GM19372 (cell line): ENCODE data around the gene CDC14A.
"Not testable (repeated sequence)": the region's sequence is repeated elsewhere in the genome, so short reads cannot be mapped to it uniquely, and the experiment has no call there.

Experiments used
- ATAC-seq: cut with Tn5 transposase; IDR thresholded peaks from one replicate; pipeline ENCODE4 v1.9.1; 2021; ENCODE audit warnings: mild to moderate bottlenecking, low read depth, moderate library complexity; ENCODE audit not compliant: unreplicated experiment

Gene CDC14A, protein sequence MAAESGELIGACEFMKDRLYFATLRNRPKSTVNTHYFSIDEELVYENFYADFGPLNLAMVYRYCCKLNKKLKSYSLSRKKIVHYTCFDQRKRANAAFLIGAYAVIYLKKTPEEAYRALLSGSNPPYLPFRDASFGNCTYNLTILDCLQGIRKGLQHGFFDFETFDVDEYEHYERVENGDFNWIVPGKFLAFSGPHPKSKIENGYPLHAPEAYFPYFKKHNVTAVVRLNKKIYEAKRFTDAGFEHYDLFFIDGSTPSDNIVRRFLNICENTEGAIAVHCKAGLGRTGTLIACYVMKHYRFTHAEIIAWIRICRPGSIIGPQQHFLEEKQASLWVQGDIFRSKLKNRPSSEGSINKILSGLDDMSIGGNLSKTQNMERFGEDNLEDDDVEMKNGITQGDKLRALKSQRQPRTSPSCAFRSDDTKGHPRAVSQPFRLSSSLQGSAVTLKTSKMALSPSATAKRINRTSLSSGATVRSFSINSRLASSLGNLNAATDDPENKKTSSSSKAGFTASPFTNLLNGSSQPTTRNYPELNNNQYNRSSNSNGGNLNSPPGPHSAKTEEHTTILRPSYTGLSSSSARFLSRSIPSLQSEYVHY

DNA sequence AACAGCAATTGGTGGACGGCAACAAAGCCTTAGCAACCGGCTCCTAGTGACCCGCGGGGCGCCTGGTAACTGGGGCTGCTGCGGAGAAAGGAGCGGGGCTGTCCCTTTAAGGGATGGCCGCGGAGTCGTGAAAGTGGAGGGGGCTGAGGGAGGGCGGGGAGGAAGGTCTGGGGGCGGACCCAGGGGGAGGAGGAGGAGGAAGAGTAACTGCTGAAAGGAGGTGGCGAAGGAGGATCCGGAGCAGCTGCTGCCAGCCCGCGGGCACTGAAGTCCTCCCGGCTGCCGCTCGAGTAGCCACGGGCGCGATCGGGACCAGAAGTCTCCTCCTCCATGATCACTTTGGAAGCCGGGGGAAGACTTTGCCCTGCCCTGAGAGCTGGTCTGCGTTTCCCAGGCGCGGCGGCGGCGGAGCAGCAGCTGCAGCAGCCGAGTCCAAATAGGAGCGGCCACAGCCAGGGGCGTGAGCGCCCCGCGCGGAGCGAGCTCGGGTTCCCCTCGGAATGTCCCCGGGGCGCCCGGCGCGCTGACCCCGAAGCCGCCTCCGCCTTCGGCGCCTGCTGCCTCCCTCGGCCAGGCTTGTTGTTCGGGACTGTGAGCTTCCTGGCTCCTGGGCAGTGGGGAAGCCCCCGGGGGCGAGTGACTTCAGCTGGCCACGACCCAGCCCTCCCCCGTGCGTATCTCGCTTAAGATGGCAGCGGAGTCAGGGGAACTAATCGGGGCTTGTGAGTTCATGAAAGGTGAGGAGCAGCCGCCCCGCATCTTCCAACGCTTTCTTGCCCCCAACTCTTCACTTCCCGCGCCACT lies at the start of gene CDC14A:
CDC14A (plus strand) TSS at position 240 of the 804 bp plus-strand sequence; CDS start at position 689, 449 bp downstream.
- ATAC-seq = peak; percentile 53

DNA sequence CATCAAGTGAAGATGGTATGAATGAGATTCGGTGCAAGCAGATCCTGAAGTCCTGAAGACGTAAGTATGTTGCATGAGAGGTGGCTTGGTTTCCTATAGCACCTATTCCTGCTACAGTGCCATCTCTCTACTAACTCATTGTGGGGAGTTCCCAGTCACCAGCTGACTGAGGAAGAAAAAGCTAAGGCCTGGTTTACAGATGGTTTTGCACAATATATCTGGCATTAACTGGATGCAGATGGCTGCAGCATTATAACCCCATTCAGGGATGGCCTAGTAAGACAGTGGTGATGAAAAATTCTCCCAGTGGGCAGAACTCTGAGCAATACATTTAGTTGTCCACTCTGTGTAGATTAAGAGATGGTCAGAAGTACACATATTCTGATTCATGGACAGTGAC lies 49.6 kb upstream of the CDC14A start:
- no peak for ATAC-seq

DNA sequence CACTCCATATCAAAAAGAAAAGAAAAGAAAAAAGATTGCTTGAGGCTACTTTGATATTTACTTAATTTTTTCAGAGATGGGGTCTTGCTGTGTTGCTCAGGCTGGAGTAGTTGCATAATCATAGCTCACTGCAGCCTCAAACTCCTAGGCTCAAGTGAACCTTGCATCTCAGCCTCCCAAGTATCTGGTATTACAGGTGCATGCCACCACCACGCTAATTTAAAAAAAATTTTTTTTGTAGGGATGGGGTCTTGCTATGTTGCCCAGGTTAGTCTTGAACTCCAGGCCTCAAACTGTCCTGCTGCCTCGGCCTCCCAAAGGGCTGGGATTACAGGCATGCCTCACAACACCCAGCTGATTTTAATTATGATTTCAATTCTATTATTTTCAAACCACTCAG lies 48.1 kb upstream of the CDC14A start:
- ATAC-seq = no peak

DNA sequence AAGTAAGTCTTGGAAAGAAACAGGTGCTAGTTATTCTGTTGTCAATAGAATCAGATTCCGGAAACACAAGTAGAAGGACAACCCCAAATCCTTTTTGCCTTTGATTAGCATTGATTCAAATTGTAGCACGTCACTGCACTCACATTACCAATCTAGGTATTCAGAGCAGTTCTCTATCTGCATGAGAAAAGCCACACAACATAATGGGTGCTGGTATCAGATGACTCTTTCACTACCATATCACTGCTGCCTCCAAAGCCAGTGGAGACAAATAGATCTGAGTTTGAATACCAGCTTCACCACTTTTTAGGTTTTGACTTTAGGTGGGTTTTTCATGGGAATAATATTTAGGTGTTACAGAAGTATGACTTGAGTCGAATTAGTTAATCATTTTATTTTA lies 47.4 kb upstream of the CDC14A start:
- no peak for ATAC-seq

DNA sequence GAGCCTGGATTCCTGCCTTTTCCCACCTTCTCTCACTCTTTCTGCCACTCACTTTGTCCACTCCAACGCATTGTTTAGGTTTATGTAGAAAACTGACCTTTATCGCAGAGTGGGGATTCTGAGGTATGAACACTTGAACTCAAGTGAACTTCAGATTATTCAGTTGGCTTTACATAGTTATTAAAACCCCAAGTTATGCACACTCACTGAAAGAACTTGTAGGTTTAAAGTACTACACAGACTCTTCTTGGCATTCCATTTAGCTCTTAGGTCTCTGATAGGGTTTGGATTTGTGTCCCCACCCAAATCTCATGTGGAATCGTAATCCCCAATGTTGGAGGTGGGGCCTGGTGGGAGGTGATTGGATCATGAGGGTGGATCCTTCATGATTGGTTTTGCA lies 46.4 kb upstream of the CDC14A start:
- ATAC-seq = no peak

DNA sequence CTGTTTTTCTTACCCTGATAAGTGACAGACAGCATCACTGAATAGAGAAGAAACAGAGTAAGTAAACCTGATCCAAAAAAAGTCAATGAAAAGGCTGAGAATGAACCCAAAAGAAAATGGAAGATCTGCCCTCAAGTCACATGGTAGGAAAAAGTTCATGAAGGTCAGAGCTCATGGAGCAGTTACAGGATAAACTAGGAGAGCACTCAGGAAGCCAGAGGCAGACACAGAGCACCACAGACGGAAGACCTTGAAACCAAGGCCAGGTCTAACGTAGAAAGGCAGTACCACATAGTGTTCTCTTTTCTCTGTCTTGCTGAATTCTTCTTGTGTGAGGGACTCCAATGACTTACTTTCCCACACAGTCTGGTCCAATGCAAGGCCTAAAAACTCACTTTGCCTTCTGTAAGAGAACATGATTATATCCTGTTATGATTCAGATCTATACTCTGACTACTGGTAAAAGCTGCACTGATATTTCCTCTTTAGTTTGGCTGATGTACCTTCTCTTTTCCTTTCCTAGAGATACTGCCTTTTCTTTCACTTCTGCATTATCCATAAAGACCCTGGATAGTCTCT lies 45.5 kb upstream of the CDC14A start:
- no peak for ATAC-seq

DNA sequence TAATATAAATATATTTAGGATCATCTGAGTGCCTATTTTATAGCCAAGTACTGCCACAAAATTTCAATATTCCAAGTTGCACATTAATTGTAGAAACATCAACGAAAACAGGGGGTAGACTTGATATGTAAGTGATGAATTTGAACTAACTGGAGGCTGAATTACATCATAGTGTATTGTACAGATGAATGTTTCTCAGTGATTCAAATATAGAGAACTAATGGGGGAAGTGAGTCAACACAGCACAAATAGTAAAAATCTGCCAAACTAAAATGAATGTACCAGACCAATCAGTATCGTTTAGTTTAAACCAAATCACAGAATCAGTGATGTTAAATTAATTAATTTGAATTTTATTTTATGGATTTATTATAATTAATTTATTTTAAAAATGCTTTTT lies 43.5 kb upstream of the CDC14A start:
- ATAC-seq = no peak

DNA sequence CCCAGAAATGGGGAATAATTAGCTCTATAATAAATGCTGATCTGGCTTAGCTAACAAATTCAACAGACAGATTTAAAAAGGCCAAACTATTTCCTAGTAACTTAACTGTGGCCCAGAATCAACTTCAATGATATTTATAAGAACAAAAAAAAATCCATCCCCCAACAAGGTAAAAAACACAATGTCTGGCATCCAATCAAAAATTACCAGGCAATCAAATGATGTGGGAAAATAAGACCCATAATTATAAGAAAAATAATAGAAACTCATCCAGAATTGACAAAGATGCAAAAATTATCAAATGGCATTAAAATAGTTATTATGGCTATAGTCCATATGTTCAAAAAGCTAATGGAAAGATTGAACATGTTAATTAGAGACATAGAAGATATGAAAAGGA lies 42.4 kb upstream of the CDC14A start:
- no peak for ATAC-seq

DNA sequence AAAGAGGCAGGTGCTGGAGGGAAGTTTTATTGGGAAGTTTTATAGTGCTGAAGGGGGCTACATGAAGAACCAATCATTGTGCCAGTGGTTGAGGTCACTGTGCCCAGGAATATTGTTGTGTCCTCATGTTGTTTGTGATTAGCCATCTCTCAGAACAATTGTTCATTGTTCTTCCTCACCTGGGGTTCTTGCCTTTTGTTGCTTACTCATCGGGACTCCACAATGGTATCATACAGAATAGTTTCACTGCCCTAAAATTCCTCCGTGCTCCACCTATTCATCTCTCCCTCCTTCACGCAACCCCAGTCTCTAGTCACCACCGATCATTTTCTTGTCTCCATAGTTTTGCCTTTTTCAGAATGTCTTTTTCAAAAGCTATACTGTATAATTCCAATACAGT lies 38.9 kb upstream of the CDC14A start:
- ATAC-seq = no peak

DNA sequence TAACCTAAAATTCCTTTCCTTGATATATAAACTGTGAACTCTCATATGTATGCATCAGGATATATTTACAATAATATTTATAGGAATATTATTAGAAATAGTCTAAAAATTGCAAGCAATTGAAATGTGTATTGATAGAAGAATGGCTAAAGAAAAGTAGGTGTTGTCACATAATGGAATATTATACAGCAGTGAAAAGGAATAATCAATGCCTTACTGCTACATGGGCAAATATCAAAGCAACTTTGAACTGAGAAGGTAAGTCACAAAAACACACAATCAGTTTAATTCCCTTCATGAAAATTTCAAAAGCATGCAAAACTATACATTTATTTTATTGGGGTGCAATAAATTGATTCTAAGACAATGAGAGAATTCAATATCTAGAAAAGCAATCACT lies 35.7 kb upstream of the CDC14A start:
- ATAC-seq = no peak

DNA sequence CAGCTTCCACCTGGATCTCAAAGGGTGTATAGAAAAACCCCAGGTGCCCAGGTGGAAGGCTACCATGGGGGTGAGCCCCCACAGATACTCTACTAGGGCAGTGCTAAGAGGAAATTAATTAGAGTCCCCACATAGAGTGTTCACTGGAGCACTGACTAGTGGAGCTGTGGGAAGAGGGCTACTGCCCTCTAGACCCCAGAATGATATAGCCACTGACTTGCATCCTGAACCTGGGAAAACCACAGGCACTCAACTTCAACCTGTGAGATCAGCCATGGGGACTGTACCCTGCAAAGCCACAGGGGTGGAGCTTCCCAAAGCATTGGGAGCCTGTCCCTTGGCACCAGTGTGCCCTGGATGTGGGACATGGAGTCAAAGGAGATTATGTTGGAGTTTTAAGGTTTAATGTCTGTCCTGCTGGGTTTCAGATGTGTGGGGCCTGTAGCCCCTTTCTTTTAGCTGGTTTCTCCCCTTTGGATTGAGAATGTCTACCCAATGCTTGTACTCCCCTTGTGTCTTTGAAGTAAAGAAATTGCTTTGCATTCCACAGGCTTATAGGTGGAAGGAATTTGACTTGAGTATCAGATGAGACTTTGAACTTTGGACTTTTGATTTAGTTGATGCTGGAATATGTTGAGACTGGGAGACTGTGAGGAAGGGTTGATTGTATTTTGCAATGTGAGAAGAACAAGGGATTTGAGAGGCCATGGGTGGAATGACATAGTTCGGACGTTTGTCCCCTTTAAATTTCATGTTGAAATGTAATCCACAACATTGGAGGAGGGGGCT lies 31.8 kb upstream of the CDC14A start:
- no peak for ATAC-seq

DNA sequence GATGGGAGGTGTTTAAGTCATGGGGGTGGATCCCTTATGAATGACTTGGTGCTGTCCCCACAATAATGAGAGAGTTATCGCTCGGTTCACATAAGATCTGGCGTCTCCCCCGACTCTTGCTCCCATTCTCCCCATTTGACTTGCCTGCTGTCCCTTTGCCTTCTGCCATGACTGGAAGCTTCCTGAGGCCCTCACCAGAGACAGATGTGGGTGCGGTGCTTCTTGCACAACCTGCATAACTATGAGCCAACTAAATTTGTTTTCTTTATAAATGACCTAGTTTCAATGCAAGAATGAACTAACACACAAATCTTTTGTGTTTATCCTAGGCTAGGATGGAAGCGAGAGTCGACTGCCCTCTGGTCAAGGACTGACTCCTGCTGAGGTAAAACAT lies 31.2 kb upstream of the CDC14A start:
- ATAC-seq = no peak

DNA sequence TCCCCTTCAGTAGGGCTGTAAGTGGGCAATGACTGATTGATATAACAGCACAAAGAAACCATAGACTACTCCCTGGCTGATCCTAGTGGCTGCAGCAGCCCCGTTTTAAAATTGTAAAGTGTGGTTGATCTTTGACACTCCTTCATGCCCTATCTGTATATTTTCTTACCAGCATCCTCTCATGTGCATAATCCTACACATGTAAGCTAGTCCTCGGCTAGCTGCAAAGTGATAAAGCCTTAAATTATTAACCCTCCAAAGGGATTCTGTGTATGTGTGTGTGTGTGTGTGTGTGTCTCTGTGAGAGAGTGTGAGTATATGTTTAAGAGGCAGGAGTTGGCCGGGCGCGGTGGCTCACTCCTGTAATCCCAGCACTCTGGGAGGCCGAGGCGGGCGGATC lies 30.8 kb upstream of the CDC14A start:
- ATAC-seq = no peak

DNA sequence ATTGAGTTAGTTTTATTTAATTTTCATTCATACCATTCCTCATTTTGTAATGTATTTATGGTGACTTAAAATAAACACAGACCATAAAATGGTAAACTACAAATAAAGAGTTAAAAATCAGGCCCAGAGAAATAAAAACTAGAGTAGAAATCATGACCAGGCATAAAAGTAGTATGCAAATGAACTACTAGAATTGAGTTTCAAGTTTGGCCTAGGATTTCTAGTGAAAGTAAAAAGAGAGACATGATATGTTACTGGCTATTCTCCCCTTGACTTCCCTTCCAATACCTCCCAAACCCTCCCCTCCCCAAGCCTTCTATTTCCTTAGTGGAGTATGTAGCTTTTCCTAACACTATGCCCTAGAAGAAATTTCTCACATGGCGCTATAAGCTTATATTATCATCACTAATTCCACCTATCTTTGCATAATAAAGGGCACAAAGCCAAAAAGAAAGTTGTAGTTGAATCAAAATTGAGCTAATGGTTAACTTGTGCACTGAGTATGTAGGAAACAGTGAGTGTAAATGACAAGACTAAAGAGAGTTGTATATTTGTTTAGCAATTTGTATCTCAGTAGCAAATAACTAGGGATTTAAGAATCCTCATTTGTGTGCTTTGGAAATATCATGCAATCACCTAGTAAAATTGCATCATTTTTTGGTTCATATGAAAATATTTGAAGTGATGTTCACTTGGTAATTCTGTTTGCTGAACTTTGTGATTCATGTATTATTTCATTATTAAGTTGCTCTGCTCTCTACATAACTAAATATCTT lies 29.7 kb upstream of the CDC14A start:
- ATAC-seq = no peak

DNA sequence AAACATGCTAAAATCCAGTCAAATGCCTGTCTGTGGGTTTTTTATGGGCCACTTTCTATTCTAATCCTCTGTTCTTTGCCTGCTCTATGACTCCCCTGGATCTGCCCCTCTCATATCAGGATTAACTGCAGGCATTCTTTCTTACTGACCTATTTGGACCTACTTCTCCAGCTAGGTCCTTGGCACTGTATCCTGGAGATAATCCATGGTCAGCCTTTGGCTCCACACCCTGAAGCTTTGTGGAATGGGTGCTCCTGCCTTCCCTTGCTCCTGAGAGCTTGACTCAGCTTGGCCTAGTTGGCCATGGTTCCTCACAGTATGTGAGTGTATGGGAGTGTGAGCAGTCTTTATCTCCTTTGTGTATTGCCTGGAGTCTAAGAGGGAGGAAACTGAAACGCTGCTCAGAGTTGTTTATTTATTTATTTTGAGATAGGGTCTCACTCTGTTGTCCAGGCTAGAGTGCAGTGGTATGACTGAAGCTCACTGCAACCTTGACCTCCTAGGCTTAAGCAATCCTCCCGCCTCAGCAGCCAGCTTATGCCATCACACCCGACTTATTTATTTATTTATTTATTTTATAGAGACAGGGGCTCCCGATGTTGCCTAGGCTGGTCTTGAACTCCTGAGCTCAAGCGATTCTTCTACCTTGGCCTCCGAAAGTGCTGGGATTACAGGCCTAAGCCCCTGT lies 28.7 kb upstream of the CDC14A start:
- ATAC-seq = no peak

DNA sequence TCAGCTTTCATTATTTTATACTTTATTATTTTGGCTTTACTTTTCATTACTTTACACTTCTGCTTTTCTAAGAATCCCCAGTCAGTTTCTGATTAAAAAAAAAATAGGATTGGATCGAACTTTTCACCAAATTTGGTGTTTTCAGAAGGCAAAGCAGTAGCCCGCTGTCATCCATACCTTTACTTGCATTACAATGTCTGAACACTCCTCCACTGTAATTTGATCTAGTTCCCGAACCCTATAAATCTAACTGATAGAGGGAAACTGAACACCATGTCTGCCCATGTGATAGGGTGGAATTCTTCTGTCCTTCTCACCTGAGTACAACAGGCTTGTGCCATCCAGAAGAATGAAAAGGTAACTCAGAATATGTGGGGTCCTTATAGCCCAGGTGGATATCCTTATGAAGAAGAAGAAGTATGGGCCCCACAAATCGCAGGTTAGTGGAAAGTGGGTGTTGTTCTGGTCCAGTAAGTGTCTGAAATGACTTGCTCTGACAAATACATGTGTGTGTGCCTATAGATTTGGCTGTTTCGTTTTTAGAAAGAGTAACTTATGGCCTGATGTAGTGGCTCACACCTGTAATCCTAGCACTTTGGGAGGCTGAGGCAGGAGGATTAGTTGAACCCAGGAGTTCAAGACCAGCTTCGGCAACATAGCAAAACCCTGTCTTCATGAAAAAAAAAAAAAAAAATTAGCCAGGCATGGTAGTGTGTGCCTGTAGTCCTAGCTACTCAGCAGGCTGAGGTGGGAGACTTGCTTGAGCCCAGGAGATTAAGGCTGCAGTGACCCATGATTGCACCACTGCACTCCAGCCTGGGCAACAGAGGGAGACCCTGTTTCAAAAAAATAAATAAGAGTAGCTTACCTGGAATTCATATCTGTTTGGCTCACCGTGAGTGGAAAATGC lies 26.6 kb upstream of the CDC14A start:
- ATAC-seq = no peak

DNA sequence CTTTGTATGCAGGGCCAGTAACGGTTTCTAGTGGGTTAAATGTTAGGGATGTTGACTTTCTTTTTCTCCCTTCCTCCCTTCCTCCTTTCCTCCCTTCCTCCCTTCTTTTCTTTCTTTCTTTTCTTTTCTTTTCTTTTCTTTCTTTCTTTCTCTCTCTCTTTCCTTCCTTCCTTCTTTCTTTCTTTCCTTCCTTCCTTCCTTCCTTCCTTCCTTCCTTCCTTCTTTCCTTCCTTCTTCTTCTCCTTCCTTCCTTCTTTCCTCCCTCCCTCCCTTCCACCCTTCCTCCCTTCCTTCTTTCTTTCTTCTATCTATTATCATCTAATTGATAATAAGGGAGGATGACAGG lies 26.0 kb upstream of the CDC14A start:
- not testable (repeated sequence) for ATAC-seq

DNA sequence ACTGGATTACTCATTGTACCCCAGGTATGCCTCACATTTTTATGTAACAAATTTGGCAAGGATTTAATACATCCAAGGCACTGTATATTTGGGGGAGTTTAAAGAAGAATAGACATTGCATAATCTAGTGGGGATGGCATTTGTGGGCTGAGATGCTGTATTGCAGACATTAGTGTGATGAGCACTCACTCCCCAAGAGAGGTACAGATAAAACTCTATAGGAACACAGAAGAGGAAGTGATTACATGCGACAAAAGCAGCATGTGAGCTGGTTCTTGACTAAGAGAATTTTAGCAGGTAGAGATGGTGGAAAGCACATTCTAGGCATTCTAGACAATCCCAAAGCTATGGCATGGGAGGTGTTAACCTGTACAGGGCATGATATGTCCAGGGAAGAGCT lies 24.2 kb upstream of the CDC14A start:
- no peak for ATAC-seq
